Mucosa of descending colon (tissue), 3 donors: Measurements from ENCODE around the gene DLG2. TPM values are rescaled to one million over a fixed set of nuclear protein-coding genes. Genes with fewer than 3 reads are reported as not detected.

ENCODE experiments used
- ATAC-seq: fragments of 200-7000 bp; cut with Tn5 transposase; one replicate; pipeline ENCODE4 v1.9.1; 2020; ENCODE audit warnings: mild to moderate bottlenecking, moderate library complexity
- DNase-seq, 3 donors: peaks; one replicate each; pipeline ENCODE4 v3.0.0-alpha.2; 2020
- H3K36me3 ChIP-seq: fragments of 200-600 bp; one replicate; pipeline ENCODE4 v1.8.0; 2021; ENCODE audit warnings: low read depth, mild to moderate bottlenecking
- H3K4me1 ChIP-seq: fragments of 200-600 bp; one replicate; pipeline ENCODE4 v1.8.0; 2021; ENCODE audit warnings: low read depth, mild to moderate bottlenecking
- H3K4me3 ChIP-seq: fragments of 200-600 bp; one replicate; pipeline ENCODE4 v1.8.0; 2021; ENCODE audit warnings: mild to moderate bottlenecking
- H3K9me3 ChIP-seq: fragments of 200-600 bp; one replicate; pipeline ENCODE4 v1.8.0; 2021; ENCODE audit warnings: mild to moderate bottlenecking
- intact Hi-C, 2 donors: fragments of 100-400 bp; cut with DNase I in 1 of 2; cut with micrococcal nuclease in 1 of 2; formaldehyde crosslinking; loops; one replicate each; pipeline versions ENCODE4 v1.11.0 to v1.11.1; 2022; cut with DNase I, micrococcal nuclease
- total RNA-seq, 3 donors: library from RNA; stranded (reverse); fragmentation: NEBNext Ultra II Directional in 2 of 3; extraction: Animal tissue kit (Norgen Biotek cat#: 25700) in 2 of 3; gene quantifications; one replicate each; pipeline versions ENCODE4 v1.2.1 to v1.2.4, GENCODE V29; 2021 to 2023
- TF ChIP-seq, protein P1 (sequence below): fragments of 200-600 bp; IDR thresholded peaks from one replicate; pipeline ENCODE4 v1.8.0; 2022; ENCODE audit warnings: antibody characterized with exemption, mild to moderate bottlenecking
- donor health status: DM: no; HTN: no; CAD: no; lungs with moderate emphysema.
- donor health status: DM: no; HTN: no; CAD: no.
- donor health status: DM: no; HTN: yes; CAD: no.

The DLG2 gene
- total RNA-seq, 3 donors from 2014 or later = 2.1 to 11.1 (median 2.4) TPM

DNA sequence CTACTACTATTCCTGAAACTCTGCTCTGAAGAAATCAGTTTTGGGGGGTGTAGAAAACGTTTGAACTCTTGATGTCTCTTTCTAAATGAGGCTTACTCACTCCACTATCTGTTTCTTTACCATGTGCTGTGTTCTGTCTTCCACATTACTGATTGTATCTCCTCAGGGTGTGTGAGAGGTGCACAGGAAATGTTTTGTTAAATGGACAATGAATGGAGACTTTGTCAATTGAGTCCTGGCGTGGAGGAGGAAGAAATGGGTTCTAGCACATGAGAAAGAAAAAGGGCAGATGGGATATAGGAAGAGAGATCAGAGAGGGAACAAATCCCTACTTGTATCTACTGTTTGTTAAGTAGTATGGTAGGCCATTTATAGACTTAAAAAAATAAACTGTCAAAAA is 1763.9 kb downstream of the DLG2 start:
- no peak overlapping the region for H3K4me3 ChIP-seq
- TF ChIP-seq, protein P1, sequence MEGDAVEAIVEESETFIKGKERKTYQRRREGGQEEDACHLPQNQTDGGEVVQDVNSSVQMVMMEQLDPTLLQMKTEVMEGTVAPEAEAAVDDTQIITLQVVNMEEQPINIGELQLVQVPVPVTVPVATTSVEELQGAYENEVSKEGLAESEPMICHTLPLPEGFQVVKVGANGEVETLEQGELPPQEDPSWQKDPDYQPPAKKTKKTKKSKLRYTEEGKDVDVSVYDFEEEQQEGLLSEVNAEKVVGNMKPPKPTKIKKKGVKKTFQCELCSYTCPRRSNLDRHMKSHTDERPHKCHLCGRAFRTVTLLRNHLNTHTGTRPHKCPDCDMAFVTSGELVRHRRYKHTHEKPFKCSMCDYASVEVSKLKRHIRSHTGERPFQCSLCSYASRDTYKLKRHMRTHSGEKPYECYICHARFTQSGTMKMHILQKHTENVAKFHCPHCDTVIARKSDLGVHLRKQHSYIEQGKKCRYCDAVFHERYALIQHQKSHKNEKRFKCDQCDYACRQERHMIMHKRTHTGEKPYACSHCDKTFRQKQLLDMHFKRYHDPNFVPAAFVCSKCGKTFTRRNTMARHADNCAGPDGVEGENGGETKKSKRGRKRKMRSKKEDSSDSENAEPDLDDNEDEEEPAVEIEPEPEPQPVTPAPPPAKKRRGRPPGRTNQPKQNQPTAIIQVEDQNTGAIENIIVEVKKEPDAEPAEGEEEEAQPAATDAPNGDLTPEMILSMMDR = no peak
- ATAC-seq (no peak), DNase-seq (no peak)
- peaks cover 3% of the 10 kb centered on the region for H3K9me3 ChIP-seq
- no peaks in the 10 kb centered on the region for H3K4me1 ChIP-seq
- no peaks in the 10 kb centered on the region for H3K36me3 ChIP-seq
- intact Hi-C loops = no loop called here

DNA sequence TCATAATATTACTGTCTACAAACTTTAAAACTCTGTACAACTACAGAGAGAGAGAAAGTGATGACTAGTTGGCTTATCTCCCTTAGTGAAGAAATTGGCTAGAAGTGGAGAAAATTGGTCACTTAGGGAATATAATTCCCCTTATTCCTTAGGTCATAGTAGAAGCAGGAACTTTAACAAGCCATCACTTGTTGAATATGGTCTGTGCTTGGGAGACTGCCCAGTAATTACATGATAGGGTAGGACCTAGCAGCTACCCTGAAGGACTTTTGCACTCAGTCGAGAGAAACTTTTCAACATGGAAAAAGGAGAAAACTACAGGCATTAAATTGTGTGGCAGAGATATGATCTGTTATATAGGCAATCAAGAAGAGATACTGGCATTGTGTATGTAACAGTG is 1764.5 kb downstream of the DLG2 start:
- Histone ChIP-seq H3K4me3 (no peak overlapping the region), H3K9me3 (peaks cover 3% of the 10 kb centered on the region), H3K36me3 (no peaks in the 10 kb centered on the region), H3K4me1 (no peaks in the 10 kb centered on the region)
- TF ChIP-seq, protein P1 = no peak
- ATAC-seq (no peak), DNase-seq (no peak)
- intact Hi-C loops = no loop called here

DNA sequence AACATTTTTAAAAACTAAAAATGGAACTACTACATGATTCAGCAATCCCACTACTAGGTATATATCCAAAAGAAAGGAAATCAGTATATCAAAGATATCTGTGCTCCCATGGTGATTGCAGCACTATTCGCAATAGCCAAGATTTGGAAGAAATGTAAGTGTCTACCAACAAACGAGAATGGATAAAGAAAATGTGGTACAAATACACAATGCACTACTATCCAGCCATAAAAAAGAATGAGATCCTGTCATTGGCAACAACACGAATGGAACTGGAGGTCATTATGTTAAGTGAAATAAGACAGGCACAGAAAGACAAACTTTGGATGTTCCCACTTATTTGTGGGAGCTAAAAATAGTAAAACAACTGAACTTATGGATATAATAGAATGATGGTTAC is 1765.1 kb downstream of the DLG2 start:
- intact Hi-C loops = no loop called here
- Histone ChIP-seq H3K4me1 (no peaks in the 10 kb centered on the region), H3K4me3 (no peak overlapping the region), H3K36me3 (no peaks in the 10 kb centered on the region), H3K9me3 (peaks cover 3% of the 10 kb centered on the region)
- TF ChIP-seq, protein P1 = no peak
- ATAC-seq = no peak
- DNase-seq = no peak

DNA sequence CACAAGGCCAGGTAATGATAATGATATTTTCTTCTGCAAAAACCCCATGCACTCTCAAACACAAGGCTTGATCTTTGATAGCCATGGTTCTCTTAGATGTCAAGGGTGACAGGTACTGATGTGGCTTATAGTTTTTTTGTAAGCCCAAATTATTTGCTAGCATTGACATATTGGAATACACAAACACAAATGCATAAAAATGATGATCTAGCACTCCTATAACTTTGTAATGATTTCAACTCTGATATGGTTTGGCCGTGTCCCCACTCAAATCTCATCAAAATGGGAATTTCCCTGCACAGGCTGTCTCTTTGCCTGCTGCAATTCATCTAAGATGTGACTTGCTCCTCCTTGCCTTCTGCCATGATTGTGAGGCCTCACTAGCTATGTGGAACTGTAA is 1768.5 kb downstream of the DLG2 start:
- ATAC-seq (no peak), DNase-seq (no peak)
- intact Hi-C loops = no loop called here
- TF ChIP-seq, protein P1 = no peak
- no peak overlapping the region for H3K4me3 ChIP-seq
- H3K36me3 ChIP-seq = no peaks in the 10 kb centered on the region
- H3K4me1 ChIP-seq = no peaks in the 10 kb centered on the region
- peaks cover 3% of the 10 kb centered on the region for H3K9me3 ChIP-seq

DNA sequence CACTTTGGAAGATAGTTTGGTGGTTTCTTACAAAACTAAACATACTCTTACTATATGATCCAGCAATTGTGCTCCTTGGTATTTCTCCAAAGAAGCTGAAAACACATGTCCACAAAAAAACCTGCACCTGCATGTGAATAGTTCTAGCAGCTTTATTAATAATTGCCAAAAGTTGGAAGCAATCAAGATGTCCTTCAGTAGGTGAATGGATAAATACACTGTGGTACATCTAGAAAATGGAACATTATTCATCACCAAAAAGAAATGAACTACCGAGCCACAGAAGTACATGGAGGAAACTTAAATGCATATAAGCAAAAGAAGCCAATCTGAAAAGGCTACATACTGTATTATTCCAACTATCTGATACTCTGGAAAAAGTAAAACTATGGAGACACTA is 1771.9 kb downstream of the DLG2 start:
- TF ChIP-seq, protein P1 = no peak
- DNase-seq = no peak
- intact Hi-C loops = no loop called here
- H3K4me3 ChIP-seq = no peak overlapping the region
- no peaks in the 10 kb centered on the region for H3K36me3 ChIP-seq
- H3K9me3 ChIP-seq = peaks cover 3% of the 10 kb centered on the region
- no peak for ATAC-seq
- no peaks in the 10 kb centered on the region for H3K4me1 ChIP-seq

DNA sequence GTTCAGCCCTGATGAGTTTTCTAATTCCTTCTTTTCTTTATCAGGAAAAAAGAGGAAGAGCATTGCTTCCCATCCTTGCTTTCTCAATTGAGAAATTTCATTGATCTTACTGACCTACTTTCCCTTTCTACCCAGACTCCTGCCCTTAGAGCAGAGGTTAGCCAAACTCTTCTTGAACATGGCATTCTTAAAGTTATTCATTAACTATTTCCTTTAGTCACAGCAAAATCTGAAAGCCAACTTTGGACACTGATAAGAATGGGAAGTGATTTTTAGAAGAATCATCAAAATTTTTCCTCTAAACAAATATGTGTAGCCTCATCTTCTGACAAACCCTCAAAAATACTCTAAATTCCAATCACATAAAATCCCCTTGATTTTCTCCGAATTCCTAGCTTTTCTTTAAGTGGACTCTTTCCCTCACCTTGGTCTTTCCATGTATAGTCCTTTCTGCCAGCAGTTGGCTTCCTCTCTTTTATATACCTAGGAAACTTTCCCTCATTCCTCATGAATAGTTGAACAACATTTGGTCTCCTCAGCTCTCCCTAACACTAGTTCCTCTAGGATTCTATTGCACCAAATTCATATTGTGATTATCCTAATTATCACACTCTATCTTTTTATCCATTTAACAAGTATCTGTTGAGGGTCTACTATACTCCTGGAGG is 1774.2 kb downstream of the DLG2 start:
- ATAC-seq = no peak
- TF ChIP-seq, protein P1 = no peak

More for the DNA sequence above, 1774.2 kb downstream of the DLG2 start:
- no peaks in the 10 kb centered on the region for H3K4me1 ChIP-seq
- intact Hi-C loops = no loop called here
- H3K36me3 ChIP-seq = no peaks in the 10 kb centered on the region
- no peak overlapping the region for H3K4me3 ChIP-seq
- DNase-seq = no peak
- no peaks in the 10 kb centered on the region for H3K9me3 ChIP-seq
